HG03060 (cell line): ENCODE data around the gene TRIM44.
"Not testable (repeated sequence)": the region's sequence is repeated elsewhere in the genome, so short reads cannot be mapped to it uniquely, and the experiment has no call there.

Experiments
- ATAC-seq: cut with Tn5 transposase; IDR thresholded peaks from one replicate; pipeline ENCODE4 v1.9.1; 2021; ENCODE audit warnings: low read depth, moderate number of reproducible peaks; ENCODE audit not compliant: unreplicated experiment

TRIM44 gene

DNA sequence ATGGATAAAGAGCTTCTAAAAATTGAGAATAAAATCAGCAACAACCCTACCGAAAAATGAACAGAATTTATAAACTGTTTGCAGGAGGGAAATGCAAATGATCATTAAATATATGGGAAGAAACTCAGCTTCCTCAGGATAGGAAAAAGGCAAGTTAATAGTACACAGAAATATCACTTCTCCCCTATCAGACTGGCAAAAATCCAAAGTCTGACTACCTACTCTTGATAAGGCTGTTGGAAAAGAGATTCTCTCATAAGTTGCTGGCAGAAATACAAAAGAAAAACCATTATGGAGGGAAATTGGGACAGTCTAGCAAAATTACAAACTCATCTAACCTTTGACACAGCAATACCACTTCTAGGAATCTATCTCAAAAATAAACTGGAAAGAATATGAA is 180.4 kb downstream of the TRIM44 start:
- ATAC-seq = no peak

DNA sequence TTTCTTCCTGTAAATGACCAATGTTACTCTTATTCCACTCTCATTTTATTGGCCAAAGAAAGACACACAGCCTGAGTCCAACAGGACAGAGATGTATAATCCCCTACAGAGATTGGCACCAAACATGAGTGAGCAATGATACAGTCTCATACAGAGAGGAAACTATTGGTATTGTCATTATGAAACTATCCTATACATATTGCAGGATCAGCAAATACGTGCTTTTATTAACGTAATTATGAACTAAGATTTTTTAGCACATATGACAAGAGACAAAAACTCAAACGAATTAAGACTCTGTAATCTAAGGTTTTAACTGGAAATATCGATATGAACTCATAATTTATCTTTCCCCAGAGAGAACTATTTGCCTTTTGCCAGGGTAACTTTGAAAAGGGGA is 182.0 kb downstream of the TRIM44 start:
- no peak for ATAC-seq

DNA sequence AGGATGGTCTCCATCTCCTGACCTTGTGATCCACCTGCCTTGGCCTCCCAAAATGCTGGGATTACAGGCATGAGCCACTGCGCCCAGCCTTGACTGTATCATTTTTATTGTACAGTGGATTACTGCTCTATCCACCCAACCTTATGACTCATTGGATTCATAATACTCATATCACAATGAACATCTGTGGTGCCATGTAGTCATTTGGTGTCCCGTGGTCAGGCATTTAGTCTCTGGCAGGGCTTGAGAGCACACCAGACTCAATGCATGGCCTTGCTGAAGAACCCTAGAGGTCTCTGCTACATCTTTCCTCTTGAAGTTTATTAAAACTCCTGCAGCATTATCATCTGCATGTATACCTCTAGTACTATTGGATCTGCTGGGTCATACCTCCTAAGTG is 183.3 kb downstream of the TRIM44 start:
- no peak for ATAC-seq

DNA sequence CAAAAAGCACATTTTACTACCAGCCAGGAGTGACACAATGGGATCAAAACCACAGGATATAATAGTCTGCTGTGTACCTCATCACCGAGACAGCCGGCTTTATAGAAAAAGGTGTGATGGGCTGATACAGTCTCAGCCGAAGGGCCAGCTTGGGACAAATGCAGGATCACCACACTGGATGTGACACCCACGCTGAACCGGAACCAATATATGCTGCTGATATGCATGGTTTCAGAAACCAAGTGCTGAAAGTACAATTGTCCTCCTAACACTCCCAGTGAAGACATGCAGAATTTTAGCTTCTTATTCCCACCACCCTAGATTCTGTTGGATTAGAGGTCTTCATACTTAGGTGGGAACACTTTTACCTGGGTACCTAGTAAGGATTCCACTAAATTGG is 184.3 kb downstream of the TRIM44 start:
- ATAC-seq = no peak

DNA sequence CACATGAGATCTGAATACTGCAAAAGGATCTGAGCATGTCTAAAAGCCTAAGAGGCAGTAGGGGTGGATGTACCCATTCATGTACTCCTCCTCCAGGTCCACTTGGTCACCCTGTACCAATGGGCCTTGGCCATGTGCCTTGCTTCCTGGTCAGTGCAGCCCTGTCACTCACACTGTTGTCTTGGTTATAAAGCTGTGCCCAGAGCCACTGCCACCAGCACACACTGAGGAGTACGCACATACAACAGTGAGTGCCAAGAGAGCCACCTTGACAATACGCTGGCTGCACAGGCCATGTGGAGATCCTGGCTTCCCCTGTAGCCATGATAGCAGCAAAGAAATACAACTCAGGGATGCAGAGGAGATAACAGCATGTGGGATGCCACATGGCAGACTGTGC is 184.9 kb downstream of the TRIM44 start:
- no peak for ATAC-seq

DNA sequence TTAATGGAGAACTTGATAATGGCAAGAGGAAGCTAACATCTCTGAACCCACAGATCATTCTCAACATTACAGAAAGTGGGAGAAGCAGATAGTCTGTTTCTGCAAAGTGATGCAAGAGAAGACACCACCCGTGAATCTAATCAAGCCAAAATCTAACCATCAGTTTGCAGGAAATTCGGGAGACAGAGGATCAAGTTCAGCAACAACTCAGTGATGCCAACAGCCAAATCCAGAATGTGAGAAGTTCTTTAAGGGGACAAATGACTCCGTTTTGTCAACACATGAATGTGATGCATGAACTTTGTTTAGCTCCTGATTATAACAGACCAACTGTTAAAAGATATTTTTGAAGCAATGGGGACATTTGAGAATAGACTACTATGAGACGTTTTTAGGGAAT is 186.0 kb downstream of the TRIM44 start:
- no peak for ATAC-seq

DNA sequence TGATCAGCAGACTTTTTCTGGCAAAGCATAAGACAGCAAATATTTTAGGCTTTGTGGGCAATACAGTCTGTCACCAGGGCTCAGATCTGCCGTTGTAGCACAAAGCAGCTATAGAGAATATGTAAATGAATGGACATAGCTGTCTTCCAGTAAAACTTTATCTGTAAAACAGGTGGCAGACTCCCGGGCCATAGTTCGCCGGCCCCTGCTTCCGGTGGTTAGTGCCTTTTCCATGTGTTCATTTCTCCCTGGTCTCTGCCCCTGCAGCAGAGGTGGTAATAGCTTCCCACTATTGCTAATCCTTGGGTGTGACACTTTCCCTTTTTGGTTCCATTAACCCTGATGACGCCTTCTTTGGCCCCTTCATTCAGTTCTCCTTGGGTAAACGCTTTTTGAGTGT is 187.6 kb downstream of the TRIM44 start:
- ATAC-seq = no peak

DNA sequence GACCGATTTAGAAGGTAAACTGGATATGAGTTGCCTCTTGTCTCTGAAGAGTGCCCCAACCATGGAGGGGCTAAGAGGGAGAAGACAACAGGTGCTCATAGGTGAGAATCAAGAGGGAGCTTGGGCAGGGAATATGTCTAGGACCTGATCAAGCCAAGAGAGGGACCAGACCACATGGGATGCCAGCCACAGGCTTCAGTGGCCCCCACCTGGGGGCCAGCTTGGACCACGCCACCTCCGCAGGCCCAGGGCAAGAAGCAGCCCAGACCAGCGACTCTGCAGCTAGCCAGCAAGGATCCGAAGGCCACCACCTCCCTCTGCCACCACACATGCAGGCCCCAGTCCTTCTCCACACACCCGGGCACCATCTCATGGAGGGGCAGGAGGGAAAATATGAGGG is 188.8 kb downstream of the TRIM44 start:
- no peak for ATAC-seq

DNA sequence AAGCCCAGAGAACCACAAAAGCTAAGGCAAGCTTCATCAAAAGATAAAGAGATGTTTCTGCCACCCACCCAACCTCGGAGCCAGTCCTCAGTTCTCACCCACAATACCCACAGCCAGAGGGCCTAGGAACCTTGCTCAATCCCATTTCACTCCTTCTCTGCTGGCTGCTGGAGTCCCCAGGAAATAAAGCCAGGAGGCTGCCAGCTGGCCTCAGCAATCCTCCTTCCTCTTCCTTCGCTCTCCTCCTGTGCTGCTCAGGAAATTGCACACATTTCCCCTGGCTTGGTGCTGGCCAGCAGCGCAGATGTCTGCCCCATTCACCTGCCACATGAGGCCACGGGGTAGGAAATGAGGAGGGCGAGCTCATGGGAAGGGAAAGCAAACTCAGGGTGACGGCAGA is 189.5 kb downstream of the TRIM44 start:
- no peak for ATAC-seq

DNA sequence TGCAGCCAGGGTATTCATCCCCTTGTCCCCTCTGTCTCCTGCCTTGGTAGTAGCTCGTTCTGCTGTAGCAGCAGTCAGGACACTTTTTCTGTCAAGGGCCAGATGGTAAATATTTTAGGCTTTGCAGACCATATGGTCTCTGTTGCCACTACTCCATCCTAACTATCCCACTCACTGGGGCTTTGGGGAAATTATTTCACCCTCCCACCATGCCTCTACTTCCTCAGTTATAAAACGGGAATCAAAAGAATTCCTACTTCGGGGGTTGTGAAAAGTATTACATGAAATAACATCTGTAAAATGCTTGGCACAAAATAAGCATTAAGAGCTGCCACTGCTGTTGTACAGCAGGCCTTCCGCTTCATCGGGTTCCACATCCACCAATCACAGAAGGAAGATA is 191.4 kb downstream of the TRIM44 start:
- ATAC-seq = no peak

DNA sequence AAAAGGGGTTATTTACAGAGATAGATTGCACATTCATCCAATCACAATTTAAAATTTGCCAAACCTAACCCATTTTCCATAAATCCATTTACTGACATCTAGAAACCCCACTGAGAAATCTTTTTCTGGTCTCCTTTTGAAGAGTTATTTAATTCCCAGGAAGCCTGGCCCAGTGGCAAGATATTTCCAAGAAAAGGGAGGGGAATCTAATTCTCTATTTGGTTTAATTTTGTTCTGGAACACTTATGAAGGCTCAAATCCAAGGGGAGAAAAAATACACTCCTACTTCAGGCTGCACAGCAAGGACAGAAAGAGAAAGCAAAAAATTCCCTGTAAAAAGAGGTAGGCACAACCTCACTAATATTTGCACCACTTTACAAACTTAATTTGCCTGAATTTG is 193.1 kb downstream of the TRIM44 start:
- no peak for ATAC-seq

DNA sequence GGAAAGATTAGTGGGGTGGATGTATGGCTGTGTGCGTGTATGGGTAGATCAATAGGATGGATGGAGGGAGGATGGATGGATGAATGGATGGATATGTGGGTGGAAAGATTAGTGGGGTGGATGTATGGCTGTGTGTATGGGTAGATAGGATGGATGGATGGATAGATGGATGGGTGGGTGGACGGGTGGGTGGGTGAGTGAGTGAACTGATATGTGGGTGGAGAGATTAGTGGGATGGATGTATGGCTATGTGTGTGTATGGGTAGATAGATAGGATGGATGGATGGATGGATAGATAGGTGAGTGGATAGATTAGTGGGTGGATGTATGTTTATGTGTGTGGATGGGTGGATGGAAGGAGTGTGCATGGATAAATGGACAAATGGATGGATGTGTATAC is 193.7 kb downstream of the TRIM44 start:
- ATAC-seq = no peak

DNA sequence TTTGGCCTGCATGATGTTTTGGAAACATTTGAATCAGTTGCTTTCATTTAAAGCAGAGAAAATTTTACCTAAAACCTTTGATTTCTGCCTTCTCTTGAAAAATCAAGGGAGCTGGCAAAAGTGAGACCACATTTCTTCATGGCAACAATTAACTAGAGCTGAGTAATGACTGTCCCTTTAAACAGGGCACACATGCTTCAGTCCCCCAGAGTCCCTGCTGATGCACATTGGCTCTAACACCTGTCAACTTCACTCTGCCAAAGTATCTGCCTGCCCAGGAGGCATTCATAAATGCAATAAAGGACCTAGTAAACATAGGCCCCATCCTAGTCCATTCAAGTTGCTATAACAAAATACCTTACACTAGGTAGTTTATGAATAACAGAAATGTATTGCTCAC is 194.2 kb downstream of the TRIM44 start:
- ATAC-seq = no peak

DNA sequence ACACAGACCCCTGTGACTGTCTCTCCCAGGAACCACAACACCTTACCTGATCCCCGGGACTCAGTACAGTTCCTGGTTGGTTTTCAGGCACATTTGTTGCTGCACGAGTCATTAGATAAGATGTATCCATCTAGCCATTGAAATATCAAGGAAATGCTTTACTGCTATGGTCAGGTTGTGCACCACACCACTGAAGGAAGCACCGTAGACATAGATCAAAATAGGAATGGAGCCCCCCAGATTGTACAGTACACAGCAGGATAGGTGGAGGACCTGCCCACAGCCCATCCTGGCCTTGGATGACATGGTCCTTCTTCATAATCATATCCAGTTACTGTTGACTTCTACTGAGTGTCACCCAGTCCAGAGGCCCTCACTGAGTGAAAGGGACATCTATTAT is 195.3 kb downstream of the TRIM44 start:
- ATAC-seq = no peak

DNA sequence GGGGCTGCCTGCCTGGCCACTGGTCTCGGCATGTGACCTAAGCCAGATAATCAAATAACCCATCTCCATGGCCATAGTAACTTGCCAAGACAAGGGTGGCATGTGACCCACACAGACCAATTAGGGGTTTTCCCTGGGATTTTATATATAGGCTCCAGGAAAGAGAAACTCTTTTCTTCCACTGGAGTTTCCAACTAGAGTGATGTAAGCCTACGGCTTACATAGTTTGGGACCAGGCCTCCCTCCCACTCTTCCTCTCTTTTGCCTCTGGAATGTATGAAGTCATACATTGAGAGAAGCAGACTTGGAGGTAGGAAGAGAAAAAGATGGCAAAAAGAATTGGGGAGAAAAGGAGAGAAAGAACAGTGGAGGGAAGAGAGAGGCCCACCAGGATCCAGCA is 196.7 kb downstream of the TRIM44 start:
- ATAC-seq = no peak

DNA sequence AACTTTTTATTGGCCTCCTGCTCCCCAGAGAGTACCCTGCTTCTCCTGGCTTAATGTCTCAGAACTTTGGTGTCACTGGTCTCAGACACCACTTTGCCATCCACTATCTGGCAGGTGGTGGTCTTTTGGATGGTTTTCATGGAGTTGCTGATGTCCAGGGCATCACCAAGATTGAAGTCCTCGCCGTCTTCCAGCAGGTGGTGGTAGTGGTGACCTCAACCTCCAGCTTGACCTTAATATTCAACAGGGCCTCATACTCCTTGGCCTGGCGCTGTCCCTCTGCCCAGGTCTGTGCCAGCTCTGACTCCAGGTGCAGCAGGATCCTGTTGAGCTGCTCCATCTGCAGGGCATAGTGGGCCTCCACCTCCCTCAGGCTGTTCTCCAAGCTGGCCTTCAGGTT is 197.6 kb downstream of the TRIM44 start:
- ATAC-seq = not testable (repeated sequence)

DNA sequence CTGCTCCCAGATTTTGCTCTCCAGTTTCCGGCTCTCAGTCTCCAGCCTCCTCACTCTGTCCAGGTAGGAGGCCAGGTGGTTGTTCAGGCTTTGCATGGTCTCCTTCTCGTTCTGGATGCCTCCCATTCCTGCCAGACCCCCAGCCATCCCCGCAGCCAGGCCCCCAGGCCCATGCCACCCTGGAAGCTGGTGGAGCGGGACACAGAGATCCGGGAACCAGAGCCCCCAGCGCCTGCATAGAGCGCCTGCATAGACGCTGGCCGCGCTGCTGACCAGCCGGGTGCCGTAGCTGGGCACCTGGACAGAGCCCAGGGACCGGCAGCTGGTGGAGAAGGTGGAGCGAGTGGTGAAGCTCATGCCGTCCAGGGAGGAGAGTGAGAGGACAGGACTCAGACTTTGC is 198.6 kb downstream of the TRIM44 start:
- no peak for ATAC-seq

DNA sequence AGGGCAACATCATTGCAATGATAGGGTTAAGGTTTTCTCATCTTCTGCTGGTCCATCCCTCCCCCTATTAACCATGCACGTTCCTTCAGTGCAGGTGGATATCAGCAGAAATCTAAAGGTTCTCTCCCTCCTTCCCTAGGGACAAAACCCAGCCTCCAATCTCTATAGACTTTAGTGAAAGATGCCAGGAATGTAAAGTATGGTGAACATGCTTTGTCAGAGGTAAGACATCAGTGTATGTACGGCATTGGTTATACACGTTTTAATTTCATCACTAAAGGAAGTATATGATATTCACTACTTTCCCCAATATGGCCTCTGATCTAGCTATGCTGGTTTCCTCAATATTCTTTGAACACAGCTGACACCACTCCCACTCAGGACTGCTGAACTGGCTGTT is 200.1 kb downstream of the TRIM44 start:
- no peak for ATAC-seq

DNA sequence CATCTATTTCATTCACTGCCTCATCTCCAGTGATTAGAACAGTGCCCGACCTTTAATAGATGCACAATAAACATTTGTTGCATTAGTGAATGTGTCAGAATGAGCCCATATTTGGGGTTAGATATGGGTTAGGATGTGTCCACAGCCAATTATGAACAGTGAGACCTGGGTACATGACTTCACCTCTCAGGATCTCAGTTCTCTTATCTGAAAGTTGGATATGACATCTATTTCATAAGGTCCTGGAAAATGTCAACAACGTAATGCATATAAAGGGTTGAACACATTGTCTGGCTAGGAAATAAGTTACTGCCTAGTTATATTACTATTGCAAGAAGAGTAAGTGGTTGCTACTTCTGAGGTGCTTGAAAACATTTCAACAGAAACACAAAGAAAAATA is 201.6 kb downstream of the TRIM44 start:
- ATAC-seq = no peak

DNA sequence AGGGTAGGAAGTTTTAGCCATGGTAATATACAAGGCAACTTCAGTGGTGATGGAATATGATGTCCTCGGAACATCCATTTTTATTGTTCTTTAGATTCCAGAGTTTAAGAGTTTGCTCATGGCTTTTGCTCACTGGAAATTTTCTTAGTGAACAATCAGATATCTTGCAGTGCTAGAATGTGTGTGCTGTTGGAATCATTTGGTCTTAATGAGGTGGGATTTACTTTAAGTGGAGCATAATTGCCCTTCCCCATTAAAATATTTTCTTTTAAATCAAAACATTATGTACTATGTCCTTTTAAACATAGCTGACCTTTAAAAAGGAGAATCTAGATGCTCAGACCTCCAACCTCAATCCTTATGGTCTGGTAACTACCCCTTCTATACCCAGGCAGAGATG is 204.0 kb downstream of the TRIM44 start:
- ATAC-seq = no peak
